ENCODE results near the gene BCL2L12. TPM values are rescaled to one million over a fixed set of nuclear protein-coding genes. Genes with fewer than 3 reads are reported as not detected.

The BCL2L12 gene
- total and polyA plus RNA-seq, 7 experiments from 2014 or later: 11.3 to 57.2 (median 14.8) TPM

GRCh38 chr19:49641688-49642491 lies 23.8 kb upstream of the BCL2L12 start, which contains the start of gene SCAF1:
Gene SCAF1 (plus strand): TSS chr19:49642209. CDS start chr19:49645027, 2,818 bp downstream.
- Mint-ChIP-seq H3K36me3 (peaks cover 0 to 6% (median 0%) of the 10 kb centered on the region in 5 donors), H3K4me3 (peak within 1 kb of the TSS; percentile 86 to 98 (median 93)), H3K27me3 (peaks cover 0 to 6% (median 0%) of the 10 kb centered on the region in 5 donors), H3K4me1 (peaks cover 60 to 74% (median 69%) of the 10 kb centered on the region in 7 donors), H3K9me3 (no peaks in the 10 kb centered on the region), H3K27ac (peak within 1 kb of the TSS; percentile 93 to 99 (median 99))
- Histone ChIP-seq H3K27me3 (ENCODE audit: control insufficient read depth in 2 of 2, insufficient read depth in 2 of 2, low read length in 2 of 2) (no peaks in the 10 kb centered on the region), H3K4me1 (ENCODE audit: control insufficient read depth in 2 of 2, insufficient read depth in 2 of 2, low read length in 2 of 2) (peaks cover 27 to 40% of the 10 kb centered on the region in 2 donors), H3K27ac (ENCODE audit: low read depth, low read length) (peak within 1 kb of the TSS; percentile 99), H3K36me3 (ENCODE audit: control insufficient read depth in 2 of 3, insufficient read depth in 3 of 3, low read length in 3 of 3) (peaks cover 0 to 26% (median 0%) of the 10 kb centered on the region in 3 experiments), H3K4me3 (ENCODE audit: low read length) (peak within 1 kb of the TSS; percentile 66), H3K9me3 (ENCODE audit: control insufficient read depth in 2 of 3, low read length in 3 of 3) (no peaks in the 10 kb centered on the region)
- peak; percentile 83 for ATAC-seq
- CTCF ChIA-PET: interaction anchor here (0.6 to 1.4 kb wide), 2 partner anchors 36 to 1083 kb away, joined by 4 to 5 read pairs; no protein-coding TSS in a partner anchor
- intact Hi-C loops (cut with micrococcal nuclease): loop anchor here (1.0 to 10.0 kb wide), 17 partner anchors 23 to 1471 kb away; partner anchors contain the start of genes GYS1 (in 2 of the 2), RPL13A (in 2 of the 2), RUVBL2 (in 2 of the 2) and ALDH16A1 (in 1 of the 2)
- DNase-seq: peak; percentile 97 to 100 (median 100)
- POLR2A ChIA-PET: interaction anchor here (0.6 to 11.1 kb wide), 15 partner anchors 20 to 506 kb away, joined by 3 to 187 read pairs (median 5); partner anchors contain the start of genes AP2A1, BCL2L12, CD37 and IRF3

DNA sequence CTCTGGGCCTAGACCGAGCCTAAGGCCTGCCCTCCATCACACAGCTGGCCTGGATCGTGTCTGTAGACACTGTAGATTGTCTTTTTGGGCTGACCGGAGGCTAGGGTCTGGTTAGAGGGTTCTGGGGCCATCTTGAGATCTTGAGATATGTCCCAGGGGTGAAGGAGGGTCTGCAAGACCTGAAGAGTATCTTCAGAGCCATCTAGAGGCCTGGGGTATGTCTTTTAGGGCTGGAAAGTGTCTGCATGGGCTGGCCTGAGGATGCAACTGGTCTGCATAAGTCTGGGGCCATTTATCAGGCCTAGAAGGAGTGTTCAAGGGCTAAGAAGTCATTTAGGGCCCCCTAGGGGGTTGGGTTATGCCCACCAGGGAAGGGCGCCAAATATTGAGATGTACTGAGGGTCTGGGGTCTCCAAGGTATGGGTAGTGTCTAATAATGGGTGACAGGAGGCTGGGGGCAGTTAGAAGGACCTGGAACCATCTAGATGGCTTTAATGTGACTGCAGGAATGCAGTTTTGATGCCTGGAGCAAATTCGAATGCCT lies 23.2 kb upstream of the BCL2L12 start:
- peak overlapping the region; percentile 99 for H3K27ac ChIP-seq (ENCODE audit: low read depth, low read length)
- H3K27me3 Mint-ChIP-seq: peaks cover 0 to 6% (median 0%) of the 10 kb centered on the region in 5 donors
- H3K9me3 Mint-ChIP-seq: no peaks in the 10 kb centered on the region
- H3K9me3 ChIP-seq (ENCODE audit: control insufficient read depth in 2 of 3, low read length in 3 of 3): no peaks in the 10 kb centered on the region
- intact Hi-C loops (cut with micrococcal nuclease): loop anchor here (1.0 to 10.0 kb wide), 7 partner anchors 23 to 1175 kb away; partner anchors contain the start of genes BCL2L12 (in 1 of the 2), C19orf73 (in 1 of the 2), CYTH2 (in 1 of the 2) and DBP (in 1 of the 2)
- no peaks in the 10 kb centered on the region for H3K27me3 ChIP-seq (ENCODE audit: control insufficient read depth in 2 of 2, insufficient read depth in 2 of 2, low read length in 2 of 2)
- ChIA-PET CTCF (interaction anchor here (0.6 to 1.4 kb wide), 3 partner anchors 30 to 1084 kb away, joined by 4 to 5 read pairs (median 5); no protein-coding TSS in a partner anchor), POLR2A (interaction anchor here (0.5 to 11.1 kb wide), 17 partner anchors 8 to 506 kb away, joined by 3 to 187 read pairs (median 4); partner anchors contain the start of genes AP2A1, BCL2L12, CD37 and IRF3)
- peaks cover 27 to 40% of the 10 kb centered on the region in 2 donors for H3K4me1 ChIP-seq (ENCODE audit: control insufficient read depth in 2 of 2, insufficient read depth in 2 of 2, low read length in 2 of 2)
- DNase-seq (no peak), ATAC-seq (no peak)
- H3K4me1 Mint-ChIP-seq: peaks cover 59 to 75% (median 68%) of the 10 kb centered on the region in 7 donors
- peaks cover 0 to 9% (median 0%) of the 10 kb centered on the region in 5 donors for H3K36me3 Mint-ChIP-seq
- peak overlapping the region; percentile 91 to 99 (median 95) for H3K27ac Mint-ChIP-seq
- peak overlapping the region; percentile 86 to 98 (median 92) for H3K4me3 Mint-ChIP-seq
- peaks cover 0 to 32% (median 0%) of the 10 kb centered on the region in 3 experiments for H3K36me3 ChIP-seq (ENCODE audit: control insufficient read depth in 2 of 3, insufficient read depth in 3 of 3, low read length in 3 of 3)
- peak overlapping the region; percentile 66 for H3K4me3 ChIP-seq (ENCODE audit: low read length)

DNA sequence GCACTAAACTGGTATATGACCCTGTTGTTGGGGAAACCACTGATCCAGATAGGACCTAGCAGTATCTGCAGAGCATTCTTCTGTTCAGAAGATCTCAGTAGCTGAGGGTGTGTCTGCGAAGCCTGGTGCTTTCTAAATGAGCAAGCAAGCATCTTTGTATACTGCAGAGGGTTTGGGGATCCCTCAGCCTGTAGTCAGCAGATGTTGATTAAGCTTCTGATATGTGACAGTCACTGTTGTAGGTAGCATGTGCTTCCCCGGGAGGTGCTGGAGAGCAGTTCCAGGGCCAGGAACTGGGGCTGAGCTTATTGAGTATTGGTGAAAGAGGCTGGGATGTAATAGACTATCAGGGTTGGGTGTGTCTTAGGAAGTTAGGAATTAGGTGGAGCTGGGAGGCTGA lies 22.3 kb upstream of the BCL2L12 start:
- no peaks in the 10 kb centered on the region for H3K9me3 ChIP-seq (ENCODE audit: control insufficient read depth in 2 of 3, low read length in 3 of 3)
- no peak for DNase-seq
- Mint-ChIP-seq H3K36me3 (peaks cover 0 to 9% (median 0%) of the 10 kb centered on the region in 5 donors), H3K4me3 (peak overlapping the region; percentile 86 to 98 (median 92)), H3K9me3 (no peaks in the 10 kb centered on the region), H3K27me3 (peaks cover 0 to 5% (median 0%) of the 10 kb centered on the region in 5 donors), H3K27ac (peak overlapping the region; percentile 34 to 99 (median 91)), H3K4me1 (peaks cover 50 to 66% (median 59%) of the 10 kb centered on the region in 7 donors)
- intact Hi-C loops (cut with micrococcal nuclease): loop anchor here (2.0 to 10.0 kb wide), 6 partner anchors 165 to 1176 kb away; partner anchors contain the start of genes C19orf73 (in 1 of the 2), CYTH2 (in 1 of the 2), DBP (in 1 of the 2) and FAM83E (in 1 of the 2)
- H3K27me3 ChIP-seq (ENCODE audit: control insufficient read depth in 2 of 2, insufficient read depth in 2 of 2, low read length in 2 of 2): no peaks in the 10 kb centered on the region
- H3K36me3 ChIP-seq (ENCODE audit: control insufficient read depth in 2 of 3, insufficient read depth in 3 of 3, low read length in 3 of 3): peaks cover 0 to 37% (median 0%) of the 10 kb centered on the region in 3 experiments
- peaks cover 27 to 32% of the 10 kb centered on the region in 2 donors for H3K4me1 ChIP-seq (ENCODE audit: control insufficient read depth in 2 of 2, insufficient read depth in 2 of 2, low read length in 2 of 2)
- ATAC-seq: no peak
- no peak overlapping the region for H3K4me3 ChIP-seq (ENCODE audit: low read length)
- POLR2A ChIA-PET: interaction anchor here (1.0 to 11.1 kb wide), 5 partner anchors 9 to 63 kb away, joined by 3 to 187 read pairs (median 4); partner anchors contain the start of genes BCL2L12, IRF3, NOSIP and PRMT1
- peak overlapping the region; percentile 99 for H3K27ac ChIP-seq (ENCODE audit: low read depth, low read length)
- CTCF ChIA-PET: interaction anchor here (1.0 to 1.4 kb wide), 3 partner anchors 29 to 136 kb away, joined by 3 to 7 read pairs (median 5); no protein-coding TSS in a partner anchor

DNA sequence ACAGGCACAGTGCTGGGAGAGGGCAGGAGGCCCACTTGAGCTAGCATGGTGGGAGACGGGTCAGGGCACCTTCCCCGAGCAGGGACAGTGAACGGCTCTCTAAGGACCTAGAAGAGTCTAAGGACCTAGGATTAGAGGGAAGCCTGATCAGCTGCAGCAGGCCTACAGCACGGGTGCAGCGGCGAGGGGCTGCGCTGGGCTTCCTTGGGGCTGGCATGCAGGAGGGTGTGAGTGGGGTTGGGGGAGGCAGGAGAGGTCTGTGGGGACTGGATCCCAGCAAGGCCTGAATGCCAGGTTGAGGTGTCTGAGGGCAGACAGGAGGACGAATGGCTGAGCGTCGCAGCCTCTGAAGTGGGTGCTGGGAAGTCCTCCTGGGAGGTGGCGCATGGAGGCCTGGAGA lies 20.1 kb upstream of the BCL2L12 start:
- ChIA-PET CTCF (no interaction called here), POLR2A (interaction anchor here (1.2 to 11.1 kb wide), 2 partner anchors 17 to 55 kb away, joined by 4 to 187 read pairs; partner anchors contain the start of genes BCL2L12, IRF3 and PRR12)
- Mint-ChIP-seq H3K9me3 (no peaks in the 10 kb centered on the region), H3K4me1 (peaks cover 35 to 46% (median 43%) of the 10 kb centered on the region in 7 donors), H3K27me3 (peaks cover 0 to 2% (median 0%) of the 10 kb centered on the region in 5 donors), H3K36me3 (peaks cover 0 to 14% (median 0%) of the 10 kb centered on the region in 5 donors), H3K4me3 (no peak overlapping the region), H3K27ac (peak overlapping the region in 2 of 9 donors; percentile 25 to 67)
- no peaks in the 10 kb centered on the region for H3K27me3 ChIP-seq (ENCODE audit: control insufficient read depth in 2 of 2, insufficient read depth in 2 of 2, low read length in 2 of 2)
- ATAC-seq: no peak
- H3K4me3 ChIP-seq (ENCODE audit: low read length): no peak overlapping the region
- no peak overlapping the region for H3K27ac ChIP-seq (ENCODE audit: low read depth, low read length)
- intact Hi-C loops (cut with micrococcal nuclease): loop anchor here in 1 of 2 donors (10.0 kb wide), 1 partner anchor 1031 kb away; the partner anchor contains the start of genes FAM83E, RPL18 and SPHK2
- H3K36me3 ChIP-seq (ENCODE audit: control insufficient read depth in 2 of 3, insufficient read depth in 3 of 3, low read length in 3 of 3): peaks cover 0 to 56% (median 0%) of the 10 kb centered on the region in 3 experiments
- H3K9me3 ChIP-seq (ENCODE audit: control insufficient read depth in 2 of 3, low read length in 3 of 3): no peaks in the 10 kb centered on the region
- H3K4me1 ChIP-seq (ENCODE audit: control insufficient read depth in 2 of 2, insufficient read depth in 2 of 2, low read length in 2 of 2): peaks cover 18 to 21% of the 10 kb centered on the region in 2 donors
- DNase-seq: no peak

- Histone ChIP-seq H3K9me3 (ENCODE audit: control insufficient read depth in 2 of 3, low read length in 3 of 3) (no peaks in the 10 kb centered on the region), H3K36me3 (ENCODE audit: control insufficient read depth in 2 of 3, insufficient read depth in 3 of 3, low read length in 3 of 3) (peaks cover 0 to 58% (median 0%) of the 10 kb centered on the region in 3 experiments), H3K4me1 (ENCODE audit: control insufficient read depth in 2 of 2, insufficient read depth in 2 of 2, low read length in 2 of 2) (peaks cover 16 to 17% of the 10 kb centered on the region in 2 donors), H3K27ac (ENCODE audit: low read depth, low read length) (no peak overlapping the region), H3K4me3 (ENCODE audit: low read length) (no peak overlapping the region), H3K27me3 (ENCODE audit: control insufficient read depth in 2 of 2, insufficient read depth in 2 of 2, low read length in 2 of 2) (no peaks in the 10 kb centered on the region)
- Mint-ChIP-seq H3K9me3 (no peaks in the 10 kb centered on the region), H3K27ac (peak overlapping the region in 1 of 9 donors; percentile 75), H3K27me3 (peaks cover 0 to 2% (median 0%) of the 10 kb centered on the region in 5 donors), H3K4me1 (peaks cover 31 to 42% (median 40%) of the 10 kb centered on the region in 7 donors), H3K4me3 (peak overlapping the region in 1 of 10 donors; percentile 34), H3K36me3 (peaks cover 0 to 14% (median 0%) of the 10 kb centered on the region in 5 donors)
- CTCF ChIA-PET: no interaction called here
- POLR2A ChIA-PET: interaction anchor here (1.2 to 11.1 kb wide), 2 partner anchors 16 to 55 kb away, joined by 4 to 187 read pairs; partner anchors contain the start of genes BCL2L12, IRF3 and PRR12
- ATAC-seq (no peak), DNase-seq (no peak)
- intact Hi-C loops (cut with micrococcal nuclease): loop anchor here in 1 of 2 donors (10.0 kb wide), 1 partner anchor 1031 kb away; the partner anchor contains the start of genes FAM83E, RPL18 and SPHK2
These were observed 19.7 kb upstream of the BCL2L12 start for GRCh38 chr19:49645995-49646394.

Measured in naive thymus-derived CD4-positive, alpha-beta T cell (primary cell).